ENCODE measurements around the gene RIMBP3B.
"Not testable (repeated sequence)": the region's sequence is repeated elsewhere in the genome, so short reads cannot be mapped to it uniquely, and the experiment has no call there.

Gene RIMBP3B

GRCh38 chr22:21417853-21418252 lies 34.3 kb downstream of the RIMBP3B start:
- not testable (repeated sequence) for DNase-seq (ENCODE audit: low read depth, low spot score)

DNA sequence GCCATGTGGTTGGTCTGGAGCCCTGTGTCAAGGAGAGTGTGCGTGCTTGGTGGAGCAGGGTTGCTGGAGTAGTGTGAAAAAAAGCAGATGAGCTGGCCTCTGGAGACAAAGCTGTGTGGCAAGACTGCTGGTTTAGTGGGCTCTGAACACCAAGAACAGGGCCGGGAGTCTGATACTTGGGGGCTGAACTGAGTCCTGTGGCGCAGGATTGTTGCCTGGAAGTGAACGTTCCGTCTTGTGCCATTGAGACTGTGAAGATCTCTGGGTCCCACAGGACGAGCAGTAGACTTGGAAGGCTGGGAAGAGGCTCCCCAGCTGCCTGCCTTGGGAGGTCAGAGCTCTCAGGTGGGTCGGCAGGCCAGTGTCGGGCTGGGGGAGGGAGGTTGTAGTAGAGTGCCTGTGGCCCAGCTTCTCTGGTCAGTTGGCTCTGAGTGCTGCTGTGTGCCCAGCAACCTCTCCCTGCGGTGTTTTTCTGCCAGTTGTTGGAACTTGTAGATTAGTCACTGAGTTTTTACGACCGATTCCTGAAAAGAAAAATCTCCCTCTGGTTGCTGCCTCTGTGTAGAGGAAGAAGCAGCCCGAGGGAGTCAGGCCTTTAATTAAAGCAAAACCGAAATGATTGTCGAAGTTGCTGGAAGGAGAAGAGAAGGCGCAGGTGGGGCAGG lies 35.6 kb downstream of the RIMBP3B start:
- DNase-seq (ENCODE audit: low read depth, low spot score), result not testable (repeated sequence)

- not testable (repeated sequence) for DNase-seq (ENCODE audit: low read depth, low spot score)
Observed at GRCh38 chr22:21420180-21420763, 36.7 kb downstream of the RIMBP3B start.

GRCh38 chr22:21424084-21424709 lies 40.6 kb downstream of the RIMBP3B start:
- DNase-seq (ENCODE audit: low read depth, low spot score), result not testable (repeated sequence)

DNA sequence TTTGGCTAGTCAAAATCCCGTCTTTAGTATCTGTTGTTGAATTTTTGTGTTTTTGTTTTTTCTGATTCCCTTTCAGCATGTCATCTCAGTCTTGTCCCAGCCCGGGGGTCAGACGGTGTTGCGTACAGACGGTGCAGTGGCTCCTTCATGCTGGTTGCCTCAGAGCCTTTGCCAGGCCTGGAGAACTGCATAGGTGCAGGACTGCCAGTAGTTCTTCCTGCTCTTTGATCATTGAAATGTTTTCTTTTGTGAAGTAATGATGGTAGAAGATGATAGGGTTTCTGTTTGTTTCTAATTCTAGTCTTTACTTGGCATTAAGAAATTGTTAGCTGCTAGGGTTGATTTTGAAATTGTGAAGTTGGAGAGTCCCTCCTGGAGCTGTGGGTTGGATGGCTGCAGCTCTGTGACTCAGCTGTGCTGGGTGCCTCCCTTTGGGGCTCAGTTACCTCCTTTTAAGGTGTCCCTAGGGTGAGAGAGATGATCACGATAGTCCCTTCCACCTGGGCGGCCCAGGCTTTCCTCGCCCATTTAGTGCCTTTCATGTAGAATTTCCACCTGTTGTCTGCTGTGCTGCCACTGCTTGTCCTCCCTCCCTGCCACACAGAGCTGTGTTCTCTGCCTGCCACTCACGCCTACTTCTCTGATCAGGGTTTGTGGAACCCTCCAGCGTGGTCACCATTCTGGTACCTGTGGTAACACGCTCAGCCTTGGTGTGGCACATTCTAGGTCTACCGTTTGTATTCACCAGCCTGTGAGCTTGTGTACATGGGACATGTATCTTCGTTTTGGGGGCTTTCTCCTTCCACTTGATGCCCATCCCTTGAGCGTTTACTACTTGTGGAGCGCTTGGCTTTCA lies 51.1 kb downstream of the RIMBP3B start:
- not testable (repeated sequence) for DNase-seq (ENCODE audit: low read depth, low spot score)

- not testable (repeated sequence) for DNase-seq (ENCODE audit: low read depth, low spot score)
Observed at GRCh38 chr22:21435998-21436810, 52.7 kb downstream of the RIMBP3B start.

- not testable (repeated sequence) for DNase-seq (ENCODE audit: low read depth, low spot score)
Observed at GRCh38 chr22:21438013-21438412, 54.5 kb downstream of the RIMBP3B start.
